Stimulated activated memory B cell treated with anti-CD40 and anti-IgM and Interleukin-4, amounts not matched to agents 10 μg/mL and 1 μg/mL and 100 μg/mL, for 72 hours (primary cell): ENCODE measurements around the gene PNPLA6.

Source experiments
- ATAC-seq: fragments of 150-1000 bp; cut with Tn5 transposase; 2 replicates; pipeline ENCODE4 v1.10.0; 2021
- H3K27ac Mint-ChIP-seq: one replicate; pipeline ENCODE4 v1.8.0; 2022; ENCODE audit warnings: mild to moderate bottlenecking, mixed read lengths
- H3K27me3 Mint-ChIP-seq: one replicate; pipeline ENCODE4 v1.8.0; 2022; ENCODE audit warnings: mixed read lengths
- H3K36me3 Mint-ChIP-seq: one replicate; pipeline ENCODE4 v1.8.0; 2022; ENCODE audit warnings: mixed read lengths
- H3K4me1 Mint-ChIP-seq: one replicate; pipeline ENCODE4 v1.8.0; 2022; ENCODE audit warnings: mixed read lengths
- H3K4me3 Mint-ChIP-seq: one replicate; pipeline ENCODE4 v1.8.0; 2022; ENCODE audit warnings: mild to moderate bottlenecking, moderate library complexity, mixed read lengths
- H3K9me3 Mint-ChIP-seq: one replicate; pipeline ENCODE4 v1.8.0; 2022; ENCODE audit warnings: mixed read lengths

PNPLA6 gene

DNA sequence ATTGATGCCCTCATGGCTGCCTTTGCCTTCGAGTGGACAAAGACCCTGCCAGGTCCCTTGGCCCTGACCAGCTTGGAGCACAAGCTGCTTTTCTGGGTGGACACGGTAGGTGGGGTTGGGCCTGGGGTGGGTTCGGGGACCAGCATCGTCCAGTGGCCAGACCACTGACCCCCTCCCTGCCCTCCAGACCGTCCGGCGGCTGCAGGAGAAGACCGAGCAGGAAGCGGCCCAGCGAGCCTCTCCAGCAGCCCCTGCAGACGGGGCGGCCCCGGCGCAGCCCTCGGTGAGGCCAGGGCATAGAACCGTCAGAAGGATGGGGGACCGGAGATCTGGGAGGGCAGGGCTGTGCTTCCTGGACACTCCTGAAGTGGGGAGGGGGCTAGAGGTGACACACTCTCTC is 70.8 kb downstream of the PNPLA6 start:
- peaks cover 5% of the 10 kb centered on the region for H3K36me3 Mint-ChIP-seq
- no peak overlapping the region for H3K27ac Mint-ChIP-seq
- peaks cover 6% of the 10 kb centered on the region for H3K4me1 Mint-ChIP-seq
- peaks cover 50% of the 10 kb centered on the region for H3K27me3 Mint-ChIP-seq
- H3K9me3 Mint-ChIP-seq: peaks cover 5% of the 10 kb centered on the region
- no peak for ATAC-seq
- H3K4me3 Mint-ChIP-seq: no peak overlapping the region

DNA sequence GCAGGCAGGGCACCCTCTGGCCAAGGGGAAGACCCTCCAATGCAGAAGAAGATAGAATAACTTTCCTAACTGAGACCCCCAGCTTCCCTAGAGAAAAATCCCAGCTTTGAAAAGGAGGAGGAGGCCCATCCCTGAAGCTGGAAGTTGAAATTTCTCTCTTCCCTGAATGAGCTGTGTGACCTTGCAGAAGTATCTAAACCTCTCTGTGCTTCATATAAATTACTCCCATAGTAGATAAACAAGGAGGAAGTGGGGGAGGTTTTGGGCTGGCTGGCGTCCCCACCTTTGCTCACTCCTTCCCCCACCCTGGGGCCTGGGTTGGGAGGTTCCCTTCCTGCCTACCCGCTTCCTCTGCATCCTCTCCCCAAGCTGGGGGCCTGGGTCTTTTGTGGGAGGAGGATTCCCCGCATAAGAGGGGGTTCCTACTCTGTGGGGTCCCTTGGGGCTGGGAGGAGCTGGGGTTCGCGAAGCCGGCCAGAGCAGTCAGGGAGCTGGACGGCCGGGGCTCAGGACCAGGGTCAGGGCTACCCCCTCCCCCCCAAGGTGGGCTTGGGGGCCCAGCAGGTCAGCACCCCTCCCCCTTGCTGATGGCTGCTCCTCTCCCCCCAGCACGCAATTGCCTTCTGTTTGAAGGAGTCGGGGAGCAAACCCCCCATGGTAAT is 71.8 kb downstream of the PNPLA6 start:
- peaks cover 5% of the 10 kb centered on the region for H3K36me3 Mint-ChIP-seq
- no peak overlapping the region for H3K4me3 Mint-ChIP-seq
- no peak for ATAC-seq
- H3K27ac Mint-ChIP-seq: no peak overlapping the region
- H3K4me1 Mint-ChIP-seq: peaks cover 6% of the 10 kb centered on the region
- peaks cover 44% of the 10 kb centered on the region for H3K27me3 Mint-ChIP-seq
- peaks cover 5% of the 10 kb centered on the region for H3K9me3 Mint-ChIP-seq

DNA sequence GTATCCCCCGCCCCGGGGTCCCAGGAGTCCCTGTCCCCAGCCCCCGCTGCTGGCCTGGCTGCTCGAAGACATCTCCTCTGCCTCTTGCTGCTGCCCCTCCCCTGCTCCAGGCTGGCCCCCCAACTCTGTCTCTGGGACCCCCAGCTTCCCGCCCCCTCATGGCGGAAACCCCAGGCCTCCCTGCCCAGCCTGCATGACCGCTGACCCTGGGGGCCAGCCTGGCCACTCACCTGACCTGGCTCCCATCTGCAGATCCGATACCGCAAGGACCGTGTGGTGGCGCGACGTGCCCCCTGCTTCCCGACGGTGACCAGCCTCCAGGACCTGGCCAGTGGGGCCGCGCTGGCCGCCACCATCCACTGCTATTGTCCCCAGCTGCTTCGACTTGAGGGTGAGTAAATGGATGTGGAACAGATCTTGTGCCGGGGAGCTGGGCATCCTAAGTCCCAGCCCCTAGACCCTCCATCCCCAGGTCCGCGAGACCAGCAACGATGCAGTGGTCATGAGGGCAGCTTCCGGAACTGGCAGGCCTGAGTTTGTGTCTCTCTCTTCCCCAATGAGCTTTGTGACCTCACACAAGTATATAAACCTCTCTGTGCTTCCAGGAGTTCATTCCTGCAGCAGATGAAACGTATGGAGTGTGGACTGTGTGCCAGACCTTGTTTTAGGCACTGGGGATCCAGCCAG is 72.5 kb downstream of the PNPLA6 start:
- Mint-ChIP-seq H3K27me3 (peaks cover 37% of the 10 kb centered on the region), H3K9me3 (peaks cover 5% of the 10 kb centered on the region), H3K27ac (no peak overlapping the region), H3K4me1 (peaks cover 6% of the 10 kb centered on the region), H3K4me3 (no peak overlapping the region), H3K36me3 (peaks cover 5% of the 10 kb centered on the region)
- ATAC-seq: no peak

DNA sequence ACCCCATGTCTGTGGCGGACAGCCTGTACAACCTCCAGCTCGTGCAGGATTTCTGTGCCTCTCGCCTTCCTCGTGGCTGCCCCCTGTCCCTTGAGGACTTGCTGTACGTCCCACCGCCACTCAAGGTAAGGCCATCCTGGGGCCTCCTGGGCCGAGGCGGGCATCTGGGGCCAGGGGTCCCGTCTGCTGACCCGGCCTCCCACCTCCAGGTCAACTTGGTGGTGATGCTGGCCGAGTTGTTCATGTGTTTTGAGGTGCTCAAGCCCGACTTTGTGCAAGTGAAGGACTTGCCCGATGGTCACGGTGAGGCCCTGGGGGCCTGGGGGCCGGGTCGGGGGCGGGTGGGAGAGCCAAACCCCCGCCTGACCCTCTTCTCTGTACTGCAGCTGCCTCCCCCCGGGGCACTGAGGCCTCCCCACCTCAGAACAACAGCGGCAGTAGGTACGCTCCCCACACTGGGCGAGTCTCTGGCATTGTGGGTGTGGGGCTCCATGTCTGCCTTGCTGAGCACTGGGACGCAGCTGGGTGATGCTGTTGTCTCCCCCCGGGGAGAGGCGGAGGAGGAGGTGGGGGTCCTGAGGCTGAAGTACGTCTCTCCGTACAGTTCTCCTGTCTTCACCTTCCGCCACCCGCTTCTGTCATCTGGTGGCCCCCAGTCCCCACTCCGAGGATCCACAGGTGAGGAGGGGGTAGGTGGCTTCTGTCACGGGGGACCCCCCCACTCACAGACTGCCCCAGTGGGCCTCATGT is 75.1 kb downstream of the PNPLA6 start:
- no peak overlapping the region for H3K27ac Mint-ChIP-seq
- H3K36me3 Mint-ChIP-seq: peaks cover 2% of the 10 kb centered on the region
- peaks cover 2% of the 10 kb centered on the region for H3K4me1 Mint-ChIP-seq
- no peak overlapping the region for H3K4me3 Mint-ChIP-seq
- peaks cover 2% of the 10 kb centered on the region for H3K9me3 Mint-ChIP-seq
- H3K27me3 Mint-ChIP-seq: peaks cover 12% of the 10 kb centered on the region
- no peak for ATAC-seq
